Measurements from ENCODE around the gene CASP2.

DNA sequence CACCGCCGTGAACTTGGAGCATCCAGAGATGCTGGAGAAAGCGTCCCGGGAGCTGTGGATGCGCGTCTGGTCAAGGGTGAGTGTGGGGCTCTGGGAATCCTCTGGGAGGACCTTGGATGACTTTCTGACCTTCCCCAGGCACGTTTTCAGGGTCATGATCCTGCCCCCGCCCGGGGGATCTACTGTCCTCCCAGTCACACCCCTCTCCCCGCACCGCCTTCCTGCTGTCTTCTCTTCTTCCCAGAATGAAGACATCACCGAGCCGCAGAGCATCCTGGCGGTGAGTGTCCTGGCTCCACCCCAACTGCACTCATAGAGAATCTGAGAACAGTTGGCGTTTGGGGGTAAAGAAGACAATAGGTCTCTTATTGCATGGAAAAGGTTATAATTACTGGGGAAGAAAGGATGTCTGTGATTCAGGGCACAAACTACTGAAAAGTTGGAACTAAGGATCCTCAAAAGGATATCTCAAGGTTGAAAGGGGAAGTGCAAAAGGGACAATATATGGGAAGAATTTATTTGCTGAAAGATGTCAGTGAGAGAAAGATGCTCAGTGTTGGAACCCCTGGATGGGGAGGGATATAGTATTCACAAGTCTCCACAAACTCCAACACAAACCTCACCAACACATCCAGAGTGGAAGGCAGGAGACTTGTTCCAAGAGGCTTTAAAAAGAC is 23.0 kb upstream of the CASP2 start:
- TF ChIP-seq, protein P1, sequence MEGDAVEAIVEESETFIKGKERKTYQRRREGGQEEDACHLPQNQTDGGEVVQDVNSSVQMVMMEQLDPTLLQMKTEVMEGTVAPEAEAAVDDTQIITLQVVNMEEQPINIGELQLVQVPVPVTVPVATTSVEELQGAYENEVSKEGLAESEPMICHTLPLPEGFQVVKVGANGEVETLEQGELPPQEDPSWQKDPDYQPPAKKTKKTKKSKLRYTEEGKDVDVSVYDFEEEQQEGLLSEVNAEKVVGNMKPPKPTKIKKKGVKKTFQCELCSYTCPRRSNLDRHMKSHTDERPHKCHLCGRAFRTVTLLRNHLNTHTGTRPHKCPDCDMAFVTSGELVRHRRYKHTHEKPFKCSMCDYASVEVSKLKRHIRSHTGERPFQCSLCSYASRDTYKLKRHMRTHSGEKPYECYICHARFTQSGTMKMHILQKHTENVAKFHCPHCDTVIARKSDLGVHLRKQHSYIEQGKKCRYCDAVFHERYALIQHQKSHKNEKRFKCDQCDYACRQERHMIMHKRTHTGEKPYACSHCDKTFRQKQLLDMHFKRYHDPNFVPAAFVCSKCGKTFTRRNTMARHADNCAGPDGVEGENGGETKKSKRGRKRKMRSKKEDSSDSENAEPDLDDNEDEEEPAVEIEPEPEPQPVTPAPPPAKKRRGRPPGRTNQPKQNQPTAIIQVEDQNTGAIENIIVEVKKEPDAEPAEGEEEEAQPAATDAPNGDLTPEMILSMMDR (optimal IDR thresholded peaks at IDR 0.05 in 1 of 3, IDR thresholded peaks at IDR 0.05 in 1 of 3, conservative IDR thresholded peaks at IDR 0.05 in 1 of 3; ENCODE audit: extremely low read depth in 1 of 3, insufficient read depth in 2 of 3, low read length in 3 of 3): no peak
- TF ChIP-seq EZH2 (IDR thresholded peaks at IDR 0.05; ENCODE audit: low read length): no peak

Data from keratinocyte (primary cell).